Measurements from ENCODE around the gene NCAPH2. TPM values are rescaled to one million over a fixed set of nuclear protein-coding genes. Genes with fewer than 3 reads are reported as not detected.

Gene NCAPH2
- total and polyA plus RNA-seq, 2 of the 8 experiments (the other 6 are each of a cell fraction or from before 2014, with no cell fraction given) = 62.2 to 81.6 TPM

- 89% methylated on average over 16 of the region's 20 CpGs; no CpG with 5 or more reads in 1 of the 2 experiments for WGBS, 2 experiments (ENCODE audit: extremely low coverage in 1 of 2, insufficient coverage in 1 of 2, insufficient read length in 1 of 2, insufficient replicate concordance in 2 of 2, low coverage in 1 of 2, low lambda C conversion rate in 2 of 2, missing lambda C conversion rate in 1 of 2)
- Histone ChIP-seq H2AK5ac (ENCODE audit: low read depth, low read length) (no peak overlapping the region), H4K91ac (replicated peaks; ENCODE audit: insufficient read length, low read length) (no peak overlapping the region), H3K56ac (replicated peaks; ENCODE audit: insufficient read length, low read depth, low read length) (no peak overlapping the region), H2BK20ac (ENCODE audit: low read length) (no peak overlapping the region), H3K4me1 (replicated peaks in 1 of 4; ENCODE audit: control insufficient read depth in 3 of 4, insufficient read depth in 4 of 4, low read length in 3 of 4) (no peaks in the 10 kb centered on the region), H3K27ac (ENCODE audit: low read depth, low read length) (no peak overlapping the region), H3K9ac (replicated peaks in 1 of 4; ENCODE audit: extremely low read depth in 1 of 4, low read depth in 3 of 4, low read length in 3 of 4) (no peak overlapping the region), H3K9me3 (ENCODE audit: insufficient read depth in 2 of 2, low read depth in 1 of 2, low read length in 1 of 2) (no peaks in the 10 kb centered on the region), H3K23ac (ENCODE audit: insufficient read length) (no peak overlapping the region), H2AFZ (ENCODE audit: low read length) (no peak overlapping the region), H4K8ac (ENCODE audit: extremely low read depth, insufficient read depth, low read length) (no peak overlapping the region), H3K4ac (replicated peaks; ENCODE audit: insufficient read length, low read depth, low read length) (no peak overlapping the region), H2BK15ac (ENCODE audit: low read length) (no peak overlapping the region), H3K4me3 (ENCODE audit: extremely low read depth in 1 of 4, insufficient read depth in 2 of 4, low read depth in 3 of 4, low read length in 4 of 4) (no peak overlapping the region), H3K18ac (ENCODE audit: extremely low read depth, low read length) (no peak overlapping the region), H4K20me1 (replicated peaks in 1 of 2; ENCODE audit: control insufficient read depth in 1 of 2, insufficient read depth in 2 of 2, low read length in 2 of 2) (peaks cover 9 to 15% of the 10 kb centered on the region in 2 experiments), H3K23me2 (ENCODE audit: low read depth, low read length) (no peaks in the 10 kb centered on the region), H3K79me2 (ENCODE audit: control insufficient read depth in 1 of 2, insufficient read depth in 2 of 2, low read length in 2 of 2) (peaks cover 10 to 23% of the 10 kb centered on the region in 2 experiments), H2BK12ac (ENCODE audit: low read depth, low read length) (no peak overlapping the region), H3K79me1 (ENCODE audit: low read depth, low read length) (peaks cover 10% of the 10 kb centered on the region; the same call in 1 of the 2 replicates), H3K4me2 (ENCODE audit: insufficient read depth in 1 of 2, low read depth in 2 of 2, low read length in 2 of 2) (no peak overlapping the region), H3K14ac (ENCODE audit: insufficient read length) (no peak overlapping the region), H3K36me3 (ENCODE audit: control insufficient read depth in 2 of 4, insufficient read depth in 4 of 4, low read length in 3 of 4) (peaks cover 0 to 12% (median 10%) of the 10 kb centered on the region in 4 experiments; a peak in 5 of 8 replicates), H4K5ac (ENCODE audit: insufficient read length, low read depth, low read length) (no peak overlapping the region), H3K27me3 (replicated peaks in 1 of 4; ENCODE audit: control insufficient read depth in 3 of 4, extremely low read depth in 1 of 4, insufficient read depth in 3 of 4, low read length in 3 of 4) (no peaks in the 10 kb centered on the region), H2BK120ac (replicated peaks; ENCODE audit: low read depth, low read length) (no peak overlapping the region), H2BK5ac (ENCODE audit: low read depth, low read length) (no peak overlapping the region)
- ChIA-PET POLR2A (ENCODE audit: partially characterized antibody) (interaction anchor here (0.7 to 0.9 kb wide), 2 partner anchors 9 to 54 kb away, joined by 3 read pairs; no protein-coding TSS in a partner anchor), CTCF (ENCODE audit: partially characterized antibody) (interaction anchor here (0.6 to 1.0 kb wide), 4 partner anchors 8 to 73 kb away, joined by 3 to 4 read pairs (median 3); partner anchors contain the start of gene SCO2)
- FAIRE-seq = no peak
- no peak for DNase-seq (ENCODE audit: low read depth in 1 of 2, low spot score in 2 of 2)
- no peak for TF ChIP-seq SP2 (IDR thresholded peaks at IDR 0.05; ENCODE audit: low read length)
- TF ChIP-seq RNF2 (IDR thresholded peaks at IDR 0.05; ENCODE audit: borderline replicate concordance, low read depth, low read length, missing control alignments, poor library complexity, severe bottlenecking) = no peak
- TF ChIP-seq PHF8 (conservative IDR thresholded peaks at IDR 0.05; ENCODE audit: low read depth, low read length) = no peak
- no peak for TF ChIP-seq ASH2L (IDR thresholded peaks at IDR 0.05; ENCODE audit: low read length)
Observed at GRCh38 chr22:50517495-50518260, 9.7 kb downstream of the NCAPH2 start.

Measured in H1 (cell line).